SU-DHL-6 (cell line): ENCODE results near the gene QSOX2.

Source experiments
- H2AFZ ChIP-seq: fragments of 200-600 bp; sonication (generic); 2 replicates; pipeline ENCODE4 v1.6.1; 2014; ENCODE audit warnings: low read depth, mild to moderate bottlenecking, moderate library complexity, mixed read lengths, antibody characterized with exemption, low read length; ENCODE audit not compliant: severe bottlenecking
- H3F3A ChIP-seq: fragments of 200-600 bp; shearing (Covaris generic); 2 replicates; pipeline ENCODE4 v1.6.0; 2016; ENCODE audit warnings: antibody characterized with exemption, mild to moderate bottlenecking; ENCODE audit not compliant: insufficient read depth
- H3K27ac ChIP-seq: fragments of 200-600 bp; sonication (generic); 2 replicates; pipeline ENCODE4 v1.5.1; 2016; ENCODE audit warnings: low read depth, mild to moderate bottlenecking, low read length, moderate library complexity, mixed read lengths
- H3K27me3 ChIP-seq: fragments of 200-600 bp; sonication (generic), shearing (Covaris generic); 2 replicates; pipeline ENCODE4 v1.6.0; 2014; ENCODE audit warnings: mild to moderate bottlenecking, low read length
- H3K36me3 ChIP-seq: fragments of 200-600 bp; sonication (generic); 2 replicates; pipeline ENCODE4 v1.6.1; 2014; ENCODE audit warnings: mild to moderate bottlenecking, low read length, mixed read lengths
- H3K4me2 ChIP-seq: fragments of 300-600, 200-600 bp; shearing (Covaris generic), sonication (generic); 2 replicates; pipeline ENCODE4 v1.6.0; 2014; ENCODE audit warnings: low read length, low read depth, mild to moderate bottlenecking; ENCODE audit not compliant: poor library complexity, severe bottlenecking
- H3K4me3 ChIP-seq: fragments of 200-600 bp; sonication (generic); 2 replicates; pipeline ENCODE4 v1.5.1; 2014; ENCODE audit warnings: antibody characterized with exemption, low read length, mild to moderate bottlenecking, mixed read lengths; ENCODE audit not compliant: insufficient read depth, poor library complexity, severe bottlenecking
- H3K79me2 ChIP-seq: fragments of 200-600 bp; sonication (generic); 2 replicates; pipeline ENCODE4 v1.6.1; 2014; ENCODE audit warnings: mild to moderate bottlenecking, low read length, moderate library complexity; ENCODE audit not compliant: insufficient read depth
- H3K9ac ChIP-seq: fragments of 200-600 bp; sonication (generic); 2 replicates; pipeline ENCODE4 v1.7.0; 2014; ENCODE audit warnings: mild to moderate bottlenecking, low read length
- H3K9me2 ChIP-seq: fragments of 200-600 bp; sonication (generic); replicated peaks from 2 replicates; pipeline ENCODE4 v1.6.1; 2014; ENCODE audit warnings: low read length; ENCODE audit not compliant: insufficient read depth
- H3K9me3 ChIP-seq: fragments of 200-600 bp; sonication (generic); 2 replicates; pipeline ENCODE4 v1.6.1; 2014; ENCODE audit warnings: low read length, mixed read lengths; ENCODE audit not compliant: insufficient read depth
- H4K20me1 ChIP-seq: fragments of 200-600 bp; sonication (generic); 2 replicates; pipeline ENCODE4 v1.6.1; 2014; ENCODE audit warnings: low read depth, mild to moderate bottlenecking, antibody characterized with exemption, low read length, moderate library complexity, mixed read lengths
- EZH2phosphoT487 ChIP-seq: fragments of 200-600 bp; sonication (generic), shearing (Covaris generic); conservative IDR thresholded peaks from 2 replicates; pipeline ENCODE4 v1.6.1; 2018; ENCODE audit warnings: mild to moderate bottlenecking, antibody characterized with exemption, low read length, moderate library complexity, mixed read lengths
- TF ChIP-seq, protein P1 (sequence below): fragments of 200-600 bp; sonication (generic); IDR thresholded peaks from one replicate; pipeline ENCODE4 v1.5.1; 2017; ENCODE audit warnings: antibody characterized with exemption, mild to moderate bottlenecking, low read length, moderate library complexity; ENCODE audit not compliant: insufficient read depth, poor library complexity, severe bottlenecking

QSOX2 gene

DNA sequence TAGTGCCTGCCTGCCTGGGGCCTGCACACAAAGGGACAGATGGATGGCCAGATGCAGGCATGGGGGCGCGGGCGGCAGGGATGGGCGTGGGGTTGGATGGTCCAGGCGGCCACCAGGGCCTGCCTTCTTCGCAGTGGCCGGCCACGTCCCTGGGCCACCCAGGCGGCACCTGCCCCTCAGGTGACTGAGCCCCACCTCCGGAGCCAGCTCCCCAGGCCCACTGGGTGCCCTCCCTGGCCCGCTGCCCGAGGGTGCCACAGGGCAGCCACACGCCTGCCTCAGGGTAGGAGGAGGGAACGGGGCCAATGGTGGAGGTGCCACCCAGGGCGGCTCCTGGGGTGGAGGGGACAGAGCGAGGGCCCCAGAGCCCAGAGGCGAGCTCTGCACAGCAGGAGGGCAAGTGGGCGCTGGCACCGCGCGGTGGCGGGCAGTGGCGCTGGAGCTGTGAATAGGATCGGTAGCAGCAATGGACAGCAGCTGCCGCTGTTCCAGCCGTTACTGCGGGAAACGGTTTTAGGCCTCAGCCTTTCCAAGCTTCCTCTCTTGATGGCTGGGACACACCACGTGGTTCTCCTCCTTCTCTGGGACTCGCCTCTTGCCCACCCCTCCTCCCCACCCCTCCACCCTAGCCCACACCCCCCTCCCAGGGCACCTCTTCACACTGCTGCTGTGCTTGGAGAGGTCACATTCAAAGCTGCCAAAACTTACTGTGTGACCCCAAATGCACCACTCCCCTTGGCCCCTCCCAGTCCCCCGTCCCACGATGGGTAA, 59.8 kb downstream of the QSOX2 start:
- no peaks in the 10 kb centered on the region for H3K9me3 ChIP-seq
- no peaks in the 10 kb centered on the region for H3K27me3 ChIP-seq
- TF ChIP-seq, protein P1, sequence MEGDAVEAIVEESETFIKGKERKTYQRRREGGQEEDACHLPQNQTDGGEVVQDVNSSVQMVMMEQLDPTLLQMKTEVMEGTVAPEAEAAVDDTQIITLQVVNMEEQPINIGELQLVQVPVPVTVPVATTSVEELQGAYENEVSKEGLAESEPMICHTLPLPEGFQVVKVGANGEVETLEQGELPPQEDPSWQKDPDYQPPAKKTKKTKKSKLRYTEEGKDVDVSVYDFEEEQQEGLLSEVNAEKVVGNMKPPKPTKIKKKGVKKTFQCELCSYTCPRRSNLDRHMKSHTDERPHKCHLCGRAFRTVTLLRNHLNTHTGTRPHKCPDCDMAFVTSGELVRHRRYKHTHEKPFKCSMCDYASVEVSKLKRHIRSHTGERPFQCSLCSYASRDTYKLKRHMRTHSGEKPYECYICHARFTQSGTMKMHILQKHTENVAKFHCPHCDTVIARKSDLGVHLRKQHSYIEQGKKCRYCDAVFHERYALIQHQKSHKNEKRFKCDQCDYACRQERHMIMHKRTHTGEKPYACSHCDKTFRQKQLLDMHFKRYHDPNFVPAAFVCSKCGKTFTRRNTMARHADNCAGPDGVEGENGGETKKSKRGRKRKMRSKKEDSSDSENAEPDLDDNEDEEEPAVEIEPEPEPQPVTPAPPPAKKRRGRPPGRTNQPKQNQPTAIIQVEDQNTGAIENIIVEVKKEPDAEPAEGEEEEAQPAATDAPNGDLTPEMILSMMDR: no peak
- no peak for TF ChIP-seq EZH2phosphoT487
- H4K20me1 ChIP-seq: no peaks in the 10 kb centered on the region
- H2AFZ ChIP-seq: no peak overlapping the region
- H3K4me2 ChIP-seq: no peak overlapping the region
- H3K79me2 ChIP-seq: no peaks in the 10 kb centered on the region
- H3K27ac ChIP-seq: no peak overlapping the region
- H3K9me2 ChIP-seq: no peaks in the 10 kb centered on the region
- H3K36me3 ChIP-seq: no peaks in the 10 kb centered on the region
- no peak overlapping the region for H3K9ac ChIP-seq
- no peaks in the 10 kb centered on the region for H3F3A ChIP-seq
- no peak overlapping the region for H3K4me3 ChIP-seq

DNA sequence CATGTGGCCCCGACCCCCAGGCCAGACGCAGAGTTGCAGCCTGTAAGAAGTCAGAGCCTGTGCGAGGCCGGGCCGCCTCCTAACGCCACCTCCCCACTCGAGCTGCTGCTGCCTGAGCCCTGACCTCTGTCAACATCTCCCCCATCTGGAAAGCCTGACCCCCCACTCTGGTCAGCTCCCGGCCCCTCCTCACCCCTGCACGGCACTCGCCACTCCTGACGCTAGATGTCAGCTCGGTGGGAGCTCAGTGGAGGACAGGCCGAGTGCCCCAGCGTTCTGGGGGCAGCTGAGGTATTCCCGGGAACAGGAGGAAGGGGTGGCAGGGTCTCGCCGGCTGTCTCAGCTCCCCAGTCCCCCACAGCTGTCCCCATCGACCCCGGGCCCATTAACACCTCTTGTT, 60.5 kb downstream of the QSOX2 start:
- Histone ChIP-seq H3K27ac (no peak overlapping the region), H2AFZ (no peak overlapping the region), H3K36me3 (no peaks in the 10 kb centered on the region), H3K9ac (no peak overlapping the region), H4K20me1 (no peaks in the 10 kb centered on the region), H3K27me3 (no peaks in the 10 kb centered on the region), H3K79me2 (no peaks in the 10 kb centered on the region), H3F3A (no peaks in the 10 kb centered on the region), H3K4me2 (no peak overlapping the region), H3K4me3 (no peak overlapping the region), H3K9me3 (no peaks in the 10 kb centered on the region), H3K9me2 (no peaks in the 10 kb centered on the region)
- no peak for TF ChIP-seq EZH2phosphoT487
- TF ChIP-seq, protein P1: no peak

DNA sequence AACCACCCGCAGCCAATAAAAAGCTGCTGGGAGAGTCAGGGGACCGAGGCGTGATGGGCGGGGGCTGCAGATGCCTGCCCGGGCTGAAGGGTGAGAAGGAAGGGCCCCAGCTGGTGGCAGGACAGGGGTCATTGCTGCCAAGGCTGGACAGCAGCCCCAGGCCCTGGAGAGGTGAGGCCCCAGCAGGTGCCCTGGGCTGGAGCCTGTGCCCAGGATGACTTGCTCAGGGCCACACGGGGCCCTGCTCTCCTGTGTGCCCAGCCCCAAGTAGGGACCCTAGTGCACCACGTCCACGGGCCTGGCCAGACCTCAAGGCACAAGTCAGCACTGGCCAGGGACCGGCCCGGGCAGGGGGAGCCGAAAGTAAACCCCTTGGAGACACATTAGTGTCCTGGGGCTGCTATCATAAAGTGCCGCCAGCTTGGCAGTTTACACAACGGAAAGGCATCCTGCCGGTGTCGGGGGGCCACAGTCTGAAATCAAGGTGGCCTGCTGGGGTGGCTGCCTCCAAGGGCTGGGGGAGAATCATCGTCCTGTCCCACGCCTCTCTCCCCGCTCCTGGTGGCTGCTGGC, 62.7 kb downstream of the QSOX2 start:
- no peak overlapping the region for H3K27ac ChIP-seq
- H3F3A ChIP-seq: no peaks in the 10 kb centered on the region
- no peak overlapping the region for H3K9ac ChIP-seq
- H3K9me2 ChIP-seq: no peaks in the 10 kb centered on the region
- H3K4me3 ChIP-seq: no peak overlapping the region
- H3K36me3 ChIP-seq: no peaks in the 10 kb centered on the region
- H3K27me3 ChIP-seq: no peaks in the 10 kb centered on the region
- H3K4me2 ChIP-seq: no peak overlapping the region
- TF ChIP-seq, protein P1: no peak
- H3K79me2 ChIP-seq: no peaks in the 10 kb centered on the region
- H2AFZ ChIP-seq: no peak overlapping the region
- H3K9me3 ChIP-seq: no peaks in the 10 kb centered on the region
- H4K20me1 ChIP-seq: no peaks in the 10 kb centered on the region
